PC-9 (cell line): ENCODE results near the gene PCED1B. TPM values are rescaled to one million over a fixed set of nuclear protein-coding genes. Genes with fewer than 3 reads are reported as not detected.

Experiments used
- BruUV-seq: library from RNA; stranded (reverse); fragments of 400-500 nt; replicated peaks from 2 replicates; lab custom pipeline; 2021; lab: Mats Ljungman, UMichigan
- CTCF ChIA-PET: fragments of 300-600 bp; sonication (Branson Sonifier 250); formaldehyde crosslinking; loops from one replicate; lab custom pipeline; 2022; ENCODE audit warnings: antibody characterized with exemption; lab: Charles Lee
- POLR2A ChIA-PET: fragments of 300-600 bp; sonication (Branson Sonifier 250); formaldehyde crosslinking; loops from one replicate; lab custom pipeline; 2022; ENCODE audit warnings: antibody characterized with exemption; ENCODE audit not compliant: unreplicated experiment; lab: Charles Lee
- DNase-seq, 2 experiments: peaks; one replicate each; pipeline versions ENCODE4 v3.0.0 to v3.0.0-alpha.2; 2015 to 2022; ENCODE audit warnings: mixed read lengths in 1 of 2
- H2AFZ ChIP-seq: fragments of 200-600 bp; sonication (generic); 2 replicates; pipeline ENCODE4 v1.8.1; 2017; ENCODE audit warnings: antibody characterized with exemption
- H3F3A ChIP-seq: fragments of 200-600 bp; sonication (generic); 2 replicates; pipeline ENCODE4 v1.8.1; 2017; ENCODE audit warnings: antibody characterized with exemption, mild to moderate bottlenecking, low read depth; ENCODE audit not compliant: insufficient read depth
- H3K27ac ChIP-seq: fragments of 200-600 bp; sonication (generic); 2 replicates; pipeline ENCODE4 v1.6.1; 2016; ENCODE audit warnings: mixed run types
- H3K27me3 ChIP-seq: fragments of 200-600 bp; sonication (generic); 2 replicates; pipeline ENCODE4 v1.6.1; 2016; ENCODE audit warnings: low read depth, mixed run types; ENCODE audit not compliant: insufficient read depth
- H3K36me3 ChIP-seq: fragments of 200-600 bp; sonication (generic); 2 replicates; pipeline ENCODE4 v1.6.1; 2016; ENCODE audit warnings: low read depth, mixed run types
- H3K4me1 ChIP-seq: fragments of 200-600 bp; sonication (generic); replicated peaks from 2 replicates; pipeline ENCODE4 v1.6.1; 2016; ENCODE audit warnings: mixed run types; ENCODE audit not compliant: insufficient read depth
- H3K4me2 ChIP-seq: fragments of 200-600 bp; sonication (generic); 2 replicates; pipeline ENCODE4 v1.6.1; 2017; ENCODE audit warnings: mixed run types
- H3K4me3 ChIP-seq: fragments of 200-600 bp; sonication (generic); 2 replicates; pipeline ENCODE4 v1.6.1; 2016; ENCODE audit warnings: mixed run types
- H3K79me2 ChIP-seq: fragments of 200-600 bp; sonication (generic); 2 replicates; pipeline ENCODE4 v1.6.1; 2017; ENCODE audit warnings: low read depth, mixed run types
- H3K9me2 ChIP-seq: fragments of 200-600 bp; sonication (generic); 2 replicates; pipeline ENCODE4 v1.8.1; 2017; ENCODE audit warnings: mild to moderate bottlenecking; ENCODE audit not compliant: insufficient read depth
- H3K9me3 ChIP-seq: fragments of 200-600 bp; sonication (generic); 2 replicates; pipeline ENCODE4 v1.8.1; 2016; ENCODE audit warnings: low read depth; ENCODE audit not compliant: insufficient read depth
- H4K20me1 ChIP-seq: fragments of 200-600 bp; sonication (generic); 2 replicates; pipeline ENCODE4 v1.8.1; 2017; ENCODE audit not compliant: insufficient read depth
- CTCF ChIP-seq: fragments of 200-600 bp; sonication (generic); conservative IDR thresholded peaks from 2 replicates; pipeline ENCODE4 v1.6.1; 2017; ENCODE audit warnings: mixed run types, antibody characterized with exemption, mild to moderate bottlenecking, moderate library complexity
- EZH2 ChIP-seq: fragments of 200-600 bp; sonication (generic); IDR thresholded peaks from 2 replicates; pipeline ENCODE4 v1.8.0; 2017; ENCODE audit warnings: antibody characterized with exemption, low read depth
- intact Hi-C: fragments of 100-400 bp; cut with micrococcal nuclease; formaldehyde crosslinking; loops from one replicate; pipeline ENCODE4 v1.10.0; 2022; ENCODE audit not compliant: unreplicated experiment
- total RNA-seq: library from RNA; stranded (reverse); gene quantifications from 2 replicates; pipeline ENCODE4 v1.2.3, GENCODE V29; 2021

PCED1B gene
- total RNA-seq, 1 experiment from 2014 or later, result 11.2 TPM

GRCh38 chr12:47033081-47033480 is 46.3 kb upstream of the PCED1B start:
- no peaks in the 10 kb centered on the region for H4K20me1 ChIP-seq
- H3K4me2 ChIP-seq, result peak overlapping the region; percentile 63
- no peaks in the 10 kb centered on the region for H3K36me3 ChIP-seq
- no peak for DNase-seq
- H3K4me1 ChIP-seq, result peaks cover 42% of the 10 kb centered on the region
- no peaks in the 10 kb centered on the region for H3K9me2 ChIP-seq
- H2AFZ ChIP-seq, result peak overlapping the region; percentile 41
- BruUV-seq, result TSS peak; percentile 89
- CTCF ChIA-PET, result interaction anchor here (0.9 to 1.9 kb wide), 5 partner anchors 38 to 654 kb away, joined by 3 to 15 read pairs (median 5); no protein-coding TSS in a partner anchor
- no peaks in the 10 kb centered on the region for H3K9me3 ChIP-seq
- H3K27ac ChIP-seq, result peak overlapping the region; percentile 90
- no peaks in the 10 kb centered on the region for H3K27me3 ChIP-seq
- no peak overlapping the region for H3K4me3 ChIP-seq
- intact Hi-C loops, result loop anchor here (1.0 to 10.0 kb wide), 3 partner anchors 152 to 619 kb away; no protein-coding TSS in a partner anchor
- no peak for TF ChIP-seq CTCF
- H3K79me2 ChIP-seq, result no peaks in the 10 kb centered on the region
- H3F3A ChIP-seq, result peaks cover 25% of the 10 kb centered on the region
- POLR2A ChIA-PET, result interaction anchor here (0.6 kb wide), 3 partner anchors 38 to 428 kb away, joined by 3 to 4 read pairs (median 3); no protein-coding TSS in a partner anchor

GRCh38 chr12:47033789-47034555 is 45.4 kb upstream of the PCED1B start:
- Histone ChIP-seq H3K79me2 (no peaks in the 10 kb centered on the region), H3K9me2 (no peaks in the 10 kb centered on the region), H3K9me3 (no peaks in the 10 kb centered on the region), H2AFZ (peak overlapping the region; percentile 46), H3K4me3 (peak overlapping the region; percentile 23; the same call in 1 of the 2 replicates), H3K36me3 (no peaks in the 10 kb centered on the region), H4K20me1 (no peaks in the 10 kb centered on the region), H3F3A (peaks cover 25% of the 10 kb centered on the region), H3K4me2 (peak overlapping the region; percentile 63), H3K4me1 (peaks cover 51% of the 10 kb centered on the region), H3K27me3 (no peaks in the 10 kb centered on the region), H3K27ac (peak overlapping the region; percentile 90)
- CTCF ChIA-PET, result interaction anchor here (0.5 to 1.9 kb wide), 6 partner anchors 37 to 603 kb away, joined by 4 to 10 read pairs (median 5); partner anchors contain the start of genes AMIGO2 and PCED1B
- POLR2A ChIA-PET, result interaction anchor here (0.6 to 1.0 kb wide), 9 partner anchors 37 to 1042 kb away, joined by 3 to 17 read pairs (median 3); partner anchors contain the start of gene AMIGO2
- peak; percentile 50 to 93 for DNase-seq
- BruUV-seq, result no TSS peak
- intact Hi-C loops, result loop anchor here (1.0 to 10.0 kb wide), 6 partner anchors 47 to 618 kb away; no protein-coding TSS in a partner anchor
- TF ChIP-seq CTCF (no peak), EZH2 (no peak)

- 0 out of 2 replicates have a peak overlapping the region, but pooled peaks have one; percentile 46 for H2AFZ ChIP-seq
- no peaks in the 10 kb centered on the region for H3K9me2 ChIP-seq
- H3K79me2 ChIP-seq, result no peaks in the 10 kb centered on the region
- H4K20me1 ChIP-seq, result no peaks in the 10 kb centered on the region
- H3K4me1 ChIP-seq, result peaks cover 53% of the 10 kb centered on the region
- intact Hi-C loops, result loop anchor here (1.0 to 10.0 kb wide), 5 partner anchors 47 to 618 kb away; no protein-coding TSS in a partner anchor
- H3K4me2 ChIP-seq, result peak overlapping the region; percentile 63
- TF ChIP-seq CTCF (no peak), EZH2 (no peak)
- ChIA-PET CTCF (interaction anchor here (1.1 to 1.4 kb wide), 3 partner anchors 36 to 363 kb away, joined by 5 to 7 read pairs (median 5); partner anchors contain the start of genes AMIGO2 and PCED1B), POLR2A (interaction anchor here (0.6 to 0.8 kb wide), 2 partner anchors 45 to 439 kb away, joined by 3 to 10 read pairs; partner anchors contain the start of gene AMIGO2)
- H3K36me3 ChIP-seq, result no peaks in the 10 kb centered on the region
- H3K4me3 ChIP-seq, result peak overlapping the region; percentile 23; the same call in 1 of the 2 replicates
- no peaks in the 10 kb centered on the region for H3K27me3 ChIP-seq
- TSS peak; percentile 46 for BruUV-seq
- no peaks in the 10 kb centered on the region; the same call in 1 of the 2 replicates for H3K9me3 ChIP-seq
- no peak for DNase-seq
- H3K27ac ChIP-seq, result peak overlapping the region; percentile 90
- H3F3A ChIP-seq, result peaks cover 25% of the 10 kb centered on the region
These were observed 44.8 kb upstream of the PCED1B start for GRCh38 chr12:47034661-47035060.
